HL-60 (cell line): ENCODE results near the gene UCP2.
"Not testable (repeated sequence)": the region's sequence is repeated elsewhere in the genome, so short reads cannot be mapped to it uniquely, and the experiment has no call there.

ENCODE experiments used
- DNase-seq, 2 experiments: peaks; one replicate each; pipeline ENCODE4 v3.0.0-alpha.2; 2010 to 2020; ENCODE audit warnings: low read depth in 1 of 2, low spot score in 1 of 2
- H3K27ac ChIP-seq: fragments of 250-450 bp; sonication (Bioruptor Pico); replicated peaks from 2 replicates; pipeline ENCODE4 v1.5.1; 2020; ENCODE audit warnings: mild to moderate bottlenecking, moderate library complexity
- H3K27me3 ChIP-seq: fragments of 250-450 bp; sonication (Bioruptor Pico); 2 replicates; pipeline ENCODE4 v1.5.1; 2021; ENCODE audit warnings: mild to moderate bottlenecking, moderate library complexity; ENCODE audit not compliant: insufficient read depth, poor library complexity, severe bottlenecking
- H3K4me3 ChIP-seq: replicated peaks from 2 replicates; pipeline ENCODE4 v1.5.1; 2011; ENCODE audit warnings: mild to moderate bottlenecking, control low read depth, low read length; ENCODE audit not compliant: insufficient read depth
- CTCF ChIP-seq: IDR thresholded peaks from one replicate; pipeline ENCODE4 v1.5.1; 2011; ENCODE audit warnings: low read length, control low read depth, inconsistent platforms; ENCODE audit not compliant: insufficient read depth
- GABPA ChIP-seq: IDR thresholded peaks from 2 replicates; pipeline ENCODE4 v1.6.1; 2012; ENCODE audit warnings: low read depth
- POLR2AphosphoS5 ChIP-seq: IDR thresholded peaks from 2 replicates; pipeline ENCODE4 v1.6.1; 2012; ENCODE audit warnings: low read depth
- REST ChIP-seq: IDR thresholded peaks from 2 replicates; pipeline ENCODE4 v1.6.1; 2012; ENCODE audit warnings: low read depth; ENCODE audit not compliant: insufficient replicate concordance
- SPI1 ChIP-seq: IDR thresholded peaks from 2 replicates; pipeline ENCODE4 v1.6.1; 2012; ENCODE audit warnings: low read depth, mild to moderate bottlenecking, borderline replicate concordance

UCP2 gene

GRCh38 chr11:73988227-73988626 lies 5.6 kb upstream of the UCP2 start:
- H3K4me3 ChIP-seq = no peak overlapping the region
- no peaks in the 10 kb centered on the region for H3K27me3 ChIP-seq
- TF ChIP-seq CTCF (no peak), GABPA (no peak), POLR2AphosphoS5 (no peak), REST (no peak), SPI1 (no peak)
- no peak for DNase-seq
- no peak overlapping the region for H3K27ac ChIP-seq

- not testable (repeated sequence) for DNase-seq, H3K4me3 ChIP-seq, H3K27me3 ChIP-seq, H3K27ac ChIP-seq
These were observed 3.0 kb upstream of the UCP2 start for GRCh38 chr11:73985661-73986060.

- Histone ChIP-seq H3K4me3 (peak overlapping the region; percentile 11; the same call in 1 of the 2 replicates), H3K27me3 (no peaks in the 10 kb centered on the region), H3K27ac (peak overlapping the region; percentile 98)
- peak; percentile 7 to 45 for DNase-seq
- TF ChIP-seq GABPA (no peak), CTCF (no peak), REST (no peak), SPI1 (peak; percentile 96), POLR2AphosphoS5 (0 out of 2 replicates have a peak, but pooled peaks have one; percentile 54)
These were observed 1.3 kb upstream of the UCP2 start for GRCh38 chr11:73983741-73984538.

- TF ChIP-seq SPI1 (peak; percentile 100), REST (peak; percentile 24), POLR2AphosphoS5 (peak; percentile 93), CTCF (no peak), GABPA (0 out of 2 replicates have a peak, but pooled peaks have one; percentile 11)
- peak overlapping the region; percentile 98 for H3K27ac ChIP-seq
- peak overlapping the region; percentile 59 for H3K4me3 ChIP-seq
- DNase-seq = peak; percentile 97 to 99
- H3K27me3 ChIP-seq = no peaks in the 10 kb centered on the region
These were observed 522 bp upstream of the UCP2 start for GRCh38 chr11:73982990-73983740.
